AG04450 (cell line): ENCODE measurements around the gene SLC52A3. TPM values are rescaled to one million over a fixed set of nuclear protein-coding genes. Genes with fewer than 3 reads are reported as not detected.

ENCODE experiments used
- CTCF ChIA-PET: fragments of 300-600, 350-600 bp; formaldehyde crosslinking; extraction: SDS; loops from one replicate; lab custom pipeline; 2022; ENCODE audit warnings: antibody characterized with exemption, inconsistent platforms; lab: Charles Lee
- POLR2A ChIA-PET: fragments of 350-600 bp; formaldehyde crosslinking; extraction: SDS; loops from one replicate; lab custom pipeline; 2021; ENCODE audit warnings: antibody characterized with exemption, inconsistent platforms; lab: Yijun Ruan, JAX
- DNase-seq: peaks from one replicate; pipeline ENCODE4 v3.0.0-alpha.2; 2011; ENCODE audit warnings: low read depth, low spot score
- H3K27ac ChIP-seq: one replicate; pipeline ENCODE4 v1.5.1; 2012; ENCODE audit warnings: low read depth, low read length, control low read depth
- H3K27me3 ChIP-seq: one replicate; pipeline ENCODE4 v1.6.0; 2012; ENCODE audit warnings: low read length; ENCODE audit not compliant: control insufficient read depth, insufficient read depth
- H3K4me3 ChIP-seq: 2 replicates; pipeline ENCODE4 v1.5.1; 2011; ENCODE audit warnings: mild to moderate bottlenecking, low read depth, low read length, control low read depth
- H3K9me3 ChIP-seq: 2 replicates; pipeline ENCODE4 v1.5.1; 2012; ENCODE audit warnings: low read length; ENCODE audit not compliant: control insufficient read depth, insufficient read depth
- CTCF ChIP-seq: IDR thresholded peaks from 2 replicates; pipeline ENCODE4 v1.5.1; 2011; ENCODE audit warnings: low read depth, low read length, control low read depth, inconsistent platforms
- polyA plus RNA-seq: library from polyadenylated mRNA; depleted of rRNA; stranded (reverse); fragments of >200 nt; gene quantifications from 2 replicates; pipeline ENCODE4 v1.2.3, GENCODE V29; 2011

Gene SLC52A3
- polyA plus RNA-seq, 1 experiment, result not detected

- ChIA-PET POLR2A (no interaction called here), CTCF (no interaction called here)
- Histone ChIP-seq H3K4me3 (no peak overlapping the region), H3K27me3 (no peaks in the 10 kb centered on the region), H3K27ac (no peak overlapping the region), H3K9me3 (no peaks in the 10 kb centered on the region; the same call in 1 of the 2 replicates)
- DNase-seq, result no peak
- no peak for TF ChIP-seq CTCF
These were observed 16.5 kb downstream of the SLC52A3 start for GRCh38 chr20:751761-752160.

DNA sequence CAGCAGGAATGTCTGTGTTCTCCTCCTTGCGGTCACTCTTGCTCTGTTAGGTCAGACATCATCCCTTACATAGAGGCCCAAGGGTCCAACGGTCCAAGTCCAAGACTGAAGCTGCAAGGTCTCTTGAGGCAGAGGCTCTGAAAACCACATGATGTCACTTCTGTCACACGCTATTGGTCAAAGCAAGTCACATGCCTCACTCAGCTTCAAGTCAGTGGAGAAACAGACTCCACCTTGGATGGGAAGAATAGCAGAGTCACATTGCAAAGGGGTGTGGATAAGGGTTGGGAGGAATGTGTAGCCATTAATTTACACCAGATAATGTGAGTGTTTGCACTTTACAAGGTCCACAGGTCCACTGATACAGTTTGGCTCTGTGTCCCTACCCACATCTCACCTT lies 17.5 kb downstream of the SLC52A3 start:
- TF ChIP-seq CTCF, result no peak
- Histone ChIP-seq H3K27ac (no peak overlapping the region), H3K27me3 (no peaks in the 10 kb centered on the region), H3K9me3 (peaks cover 5% of the 10 kb centered on the region; the same call in 1 of the 2 replicates), H3K4me3 (no peak overlapping the region)
- DNase-seq, result no peak
- CTCF ChIA-PET, result no interaction called here
- POLR2A ChIA-PET, result no interaction called here

DNA sequence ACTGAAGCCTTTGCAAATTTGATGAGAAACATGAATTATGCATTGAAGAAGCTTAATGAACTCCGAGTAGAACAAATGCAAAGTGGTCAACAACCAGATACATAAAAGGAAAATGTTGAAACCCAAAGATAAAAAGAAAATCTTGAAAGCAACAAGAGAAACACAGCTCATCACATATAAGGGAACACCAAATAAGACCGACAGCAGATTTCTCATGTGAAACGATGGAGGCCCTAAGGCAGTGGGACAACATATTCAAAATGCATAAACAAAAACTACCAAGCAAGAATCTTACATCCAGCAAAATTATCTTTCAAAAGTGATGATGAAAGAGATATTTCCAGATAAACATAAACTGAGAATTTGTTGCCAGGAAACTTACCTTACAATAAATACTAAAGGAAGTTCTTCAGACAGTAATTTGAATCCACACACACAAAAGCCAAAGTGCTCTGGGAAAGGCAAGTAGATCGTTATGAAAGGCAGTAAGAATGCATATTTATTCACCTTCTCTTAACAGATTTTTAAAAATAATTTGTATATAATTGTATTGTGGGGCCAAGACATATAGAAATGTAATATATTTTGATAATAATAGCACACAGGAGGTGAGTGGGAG lies 22.5 kb downstream of the SLC52A3 start:
- Histone ChIP-seq H3K27ac (no peak overlapping the region), H3K4me3 (no peak overlapping the region), H3K27me3 (no peaks in the 10 kb centered on the region), H3K9me3 (peaks cover 5% of the 10 kb centered on the region)
- DNase-seq, result no peak
- CTCF ChIA-PET, result no interaction called here
- no peak for TF ChIP-seq CTCF
- POLR2A ChIA-PET, result no interaction called here

GRCh38 chr20:742156-742555 lies 26.1 kb downstream of the SLC52A3 start:
- Histone ChIP-seq H3K27me3 (no peaks in the 10 kb centered on the region), H3K4me3 (no peak overlapping the region), H3K27ac (no peak overlapping the region), H3K9me3 (peaks cover 5% of the 10 kb centered on the region)
- ChIA-PET CTCF (interaction anchor here (4.8 kb wide), 1 partner anchor 180 kb away, joined by 82 read pairs; no protein-coding TSS in a partner anchor), POLR2A (no interaction called here)
- TF ChIP-seq CTCF, result no peak
- no peak for DNase-seq

DNA sequence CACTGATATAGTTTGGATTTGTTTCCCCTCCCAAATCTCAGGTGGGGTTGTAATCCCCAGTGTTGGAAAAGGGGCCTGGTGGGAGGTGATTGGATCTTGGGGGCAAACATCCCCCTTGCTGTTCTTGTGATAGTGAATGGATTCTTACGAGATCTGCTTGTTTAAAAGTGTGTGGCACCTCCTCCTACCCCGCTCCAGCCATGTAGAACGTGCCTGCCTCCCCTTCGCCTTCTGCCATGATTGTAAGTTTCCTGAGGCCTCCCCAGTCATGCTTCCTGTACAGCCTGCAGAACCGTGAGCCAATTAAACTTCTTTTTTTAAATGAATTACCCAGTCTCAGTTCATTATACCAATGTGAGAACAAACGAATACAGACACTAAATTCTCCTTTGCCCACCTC lies 26.7 kb downstream of the SLC52A3 start:
- POLR2A ChIA-PET, result no interaction called here
- Histone ChIP-seq H3K27ac (no peak overlapping the region), H3K9me3 (peaks cover 4% of the 10 kb centered on the region), H3K4me3 (no peak overlapping the region), H3K27me3 (no peaks in the 10 kb centered on the region)
- no peak for DNase-seq
- TF ChIP-seq CTCF, result no peak
- CTCF ChIA-PET, result interaction anchor here (0.7 to 4.8 kb wide), 3 partner anchors 55 to 179 kb away, joined by 3 to 82 read pairs (median 4); no protein-coding TSS in a partner anchor
